UCSD-AML1 (cell line): ENCODE results near the gene FDXACB1.

Source experiments
- DNase-seq: peaks from one replicate; lab custom pipeline; 2025; ENCODE audit not compliant: unreplicated experiment; lab: John Stamatoyannopoulos, UW

FDXACB1 gene, protein sequence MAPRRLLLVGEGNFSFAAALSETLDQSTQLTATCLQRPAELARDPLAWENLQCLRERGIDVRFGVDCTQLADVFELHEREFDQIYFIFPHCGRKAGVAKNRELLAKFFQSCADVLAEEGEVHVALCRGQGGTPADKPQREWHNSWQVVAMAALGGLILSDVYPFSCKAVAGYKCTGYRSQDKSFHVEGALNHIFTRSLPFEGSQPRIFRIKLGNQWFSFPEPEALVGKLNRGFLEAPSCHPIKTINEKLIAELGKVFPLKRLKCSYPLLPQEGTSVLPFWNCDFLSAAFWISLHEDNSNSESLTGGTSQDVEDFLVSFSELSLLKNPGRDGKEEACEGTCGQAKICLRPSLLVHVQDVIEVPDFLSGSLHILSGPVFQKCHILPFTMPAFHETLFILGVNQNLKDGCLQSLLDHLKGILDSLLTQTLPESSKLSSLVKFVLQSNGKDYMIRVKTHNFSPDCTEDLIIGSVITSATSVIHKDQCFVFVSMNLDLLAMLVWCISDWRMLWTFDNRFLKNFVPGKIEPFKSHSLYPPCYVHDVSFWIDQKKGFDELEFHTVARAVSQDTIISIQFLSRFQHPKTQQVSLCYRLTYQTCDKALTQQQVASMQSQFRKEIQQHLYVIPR

DNA sequence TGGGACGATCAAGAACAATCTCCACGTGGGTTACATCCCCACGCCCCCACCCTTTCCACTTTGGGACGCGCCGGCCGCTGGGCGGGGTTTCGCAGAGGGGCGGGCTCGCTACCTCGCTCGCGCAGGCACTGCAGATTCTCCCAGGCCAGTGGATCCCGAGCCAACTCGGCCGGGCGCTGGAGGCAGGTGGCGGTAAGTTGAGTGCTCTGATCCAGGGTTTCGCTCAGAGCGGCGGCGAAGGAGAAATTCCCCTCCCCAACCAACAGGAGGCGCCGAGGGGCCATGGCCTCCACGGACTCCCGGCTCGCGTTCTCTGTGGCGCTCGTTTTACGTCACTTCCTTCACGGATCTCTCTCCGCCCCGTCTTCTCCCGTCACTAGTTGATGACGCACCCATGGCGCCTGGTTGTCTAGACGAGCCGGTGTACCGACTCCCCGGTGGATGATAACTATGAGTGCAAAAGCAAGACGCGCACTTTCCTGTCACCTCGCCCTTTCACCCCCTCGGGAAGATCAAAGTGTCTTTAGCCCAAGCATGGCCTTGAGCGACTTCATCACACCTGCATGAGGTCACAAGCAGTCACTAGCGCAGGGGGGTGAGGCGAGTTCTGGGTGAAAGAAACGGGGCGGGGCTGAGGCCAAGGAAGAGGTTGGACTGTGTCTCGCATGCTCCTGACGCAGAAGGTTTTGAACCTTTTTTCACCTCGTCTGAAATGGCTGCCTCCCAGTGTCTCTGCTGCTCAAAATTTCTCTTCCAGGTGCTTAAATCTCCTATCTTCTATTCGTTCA is at the start of gene FDXACB1, which contains the start of gene CFAP68:
FDXACB1 (minus strand) TSS at position 317 of the 788 bp plus-strand sequence; CDS start at position 284, 33 bp downstream.
CFAP68 (plus strand) TSS at position 693 of the 788 bp plus-strand sequence; CDS start at position 713, 20 bp downstream.
- peak; percentile 96 for DNase-seq

DNA sequence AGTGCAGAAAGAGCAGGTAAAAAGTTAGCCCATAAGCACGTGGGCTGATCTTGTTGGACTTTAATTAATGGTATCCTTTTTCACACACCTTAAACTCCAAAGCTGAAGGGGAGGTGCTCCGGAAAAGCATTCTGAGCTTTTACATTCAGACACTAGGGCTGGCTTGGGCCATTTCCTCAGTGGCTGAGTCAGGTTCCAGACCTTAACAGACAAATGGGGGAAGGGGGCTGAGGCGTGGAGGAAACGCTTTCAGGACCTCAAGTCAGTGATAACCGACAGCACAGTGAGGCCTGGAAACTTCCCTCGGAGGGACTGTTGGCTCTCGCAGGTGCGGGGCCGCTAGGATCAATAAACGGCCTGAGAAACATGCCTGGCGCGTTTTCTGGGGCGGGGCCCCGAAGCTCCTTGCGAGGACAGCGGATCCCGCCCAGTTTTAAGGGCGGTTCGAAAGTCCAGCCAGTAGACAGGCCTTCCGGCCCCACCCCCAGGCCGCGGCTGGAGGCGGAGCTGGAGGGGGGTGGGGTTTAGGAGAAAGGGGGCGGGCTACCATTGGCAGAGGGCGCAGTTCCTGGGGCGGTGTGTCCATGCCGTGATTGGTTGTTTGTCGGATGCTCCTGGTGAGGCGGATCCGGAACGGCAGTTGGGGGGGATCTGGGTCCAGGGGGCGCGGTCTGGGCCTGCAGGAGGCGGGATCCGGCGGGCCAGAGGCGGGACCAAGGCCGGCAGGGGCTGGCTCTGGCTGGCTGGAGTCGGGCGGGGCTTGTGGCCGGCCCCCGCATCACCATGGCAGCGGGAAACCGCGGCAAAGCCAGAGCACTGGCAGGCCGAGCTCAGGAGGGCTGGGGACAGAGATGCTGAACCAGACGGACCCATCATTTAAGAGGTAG is 47.8 kb upstream of the FDXACB1 start:
- DNase-seq = peak; percentile 97

DNA sequence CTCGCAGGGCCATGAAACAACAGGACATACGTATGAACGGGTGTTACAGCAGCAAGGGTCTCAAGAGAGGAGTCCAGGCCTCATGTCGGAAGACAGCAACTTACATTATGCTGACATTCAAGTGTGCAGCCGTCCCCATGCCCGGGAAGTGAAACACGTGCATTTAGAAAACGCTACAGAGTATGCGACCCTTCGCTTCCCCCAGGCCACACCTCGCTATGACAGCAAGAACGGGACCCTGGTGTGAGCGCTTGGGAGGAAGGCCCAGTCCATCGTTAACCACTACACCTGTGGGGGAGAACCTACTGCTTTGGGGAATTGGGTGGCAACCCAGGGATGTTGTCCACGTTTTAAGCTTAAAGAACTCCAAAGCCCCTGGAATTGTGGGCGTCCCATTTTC is 47.0 kb upstream of the FDXACB1 start:
- DNase-seq = no peak

DNA sequence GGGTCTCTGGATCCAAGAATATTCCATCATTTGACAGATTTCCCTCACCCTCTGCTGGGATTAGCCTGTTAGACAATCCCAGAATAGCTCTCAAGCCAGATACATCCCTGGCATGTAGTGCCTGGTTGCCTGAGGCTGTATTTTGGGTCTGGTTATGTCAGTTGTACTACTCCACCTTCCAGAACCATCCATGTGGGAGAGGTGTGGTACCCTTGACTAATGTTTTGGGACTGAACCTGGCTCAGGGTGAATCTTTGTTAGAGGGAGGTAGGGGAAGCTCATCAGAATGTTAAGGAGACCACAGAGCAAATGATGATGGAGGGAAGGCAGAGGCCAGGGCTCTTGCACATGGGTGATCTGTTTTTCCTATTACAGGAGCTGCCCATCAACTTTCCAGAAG is 45.0 kb upstream of the FDXACB1 start:
- DNase-seq = no peak

DNA sequence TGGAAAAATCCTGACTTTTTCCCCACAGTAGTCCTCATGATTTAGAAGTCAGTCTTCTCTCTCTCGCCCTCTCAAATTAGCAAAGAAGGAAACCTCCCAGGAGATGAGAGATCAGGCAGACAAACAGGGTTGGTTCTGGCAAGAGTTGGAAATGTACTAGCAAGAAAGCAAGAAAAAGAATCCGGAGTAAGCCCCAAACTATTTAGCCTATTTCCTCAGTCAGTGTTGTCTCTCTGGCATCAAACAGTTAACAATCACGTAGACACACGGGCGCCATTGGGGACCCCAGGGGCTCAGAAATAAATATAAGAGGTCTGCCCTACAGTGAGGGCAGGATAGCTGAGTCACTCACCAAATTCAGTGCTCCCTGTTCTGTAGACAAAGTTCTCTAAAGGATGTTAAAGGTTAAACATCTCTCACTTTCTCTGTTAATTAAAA is 44.4 kb upstream of the FDXACB1 start:
- DNase-seq = no peak

DNA sequence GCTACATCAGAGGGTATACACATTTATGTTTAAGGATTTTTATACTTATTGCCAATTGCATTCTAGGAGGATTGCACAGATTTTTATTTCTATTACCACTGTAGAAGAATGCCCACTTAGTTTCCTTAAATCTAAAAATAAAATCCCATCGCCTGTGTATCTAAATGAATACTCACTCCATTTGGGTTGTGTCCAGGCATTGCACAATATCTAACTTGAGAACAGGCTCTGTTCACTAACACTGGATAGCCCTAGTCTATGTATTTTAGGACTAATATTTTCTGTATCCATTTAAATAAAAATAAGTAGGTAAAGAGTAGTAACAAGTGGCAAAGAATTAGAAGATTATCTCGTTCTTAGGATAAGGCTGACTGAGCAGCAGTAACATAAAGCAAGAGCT is 43.8 kb upstream of the FDXACB1 start:
- no peak for DNase-seq

DNA sequence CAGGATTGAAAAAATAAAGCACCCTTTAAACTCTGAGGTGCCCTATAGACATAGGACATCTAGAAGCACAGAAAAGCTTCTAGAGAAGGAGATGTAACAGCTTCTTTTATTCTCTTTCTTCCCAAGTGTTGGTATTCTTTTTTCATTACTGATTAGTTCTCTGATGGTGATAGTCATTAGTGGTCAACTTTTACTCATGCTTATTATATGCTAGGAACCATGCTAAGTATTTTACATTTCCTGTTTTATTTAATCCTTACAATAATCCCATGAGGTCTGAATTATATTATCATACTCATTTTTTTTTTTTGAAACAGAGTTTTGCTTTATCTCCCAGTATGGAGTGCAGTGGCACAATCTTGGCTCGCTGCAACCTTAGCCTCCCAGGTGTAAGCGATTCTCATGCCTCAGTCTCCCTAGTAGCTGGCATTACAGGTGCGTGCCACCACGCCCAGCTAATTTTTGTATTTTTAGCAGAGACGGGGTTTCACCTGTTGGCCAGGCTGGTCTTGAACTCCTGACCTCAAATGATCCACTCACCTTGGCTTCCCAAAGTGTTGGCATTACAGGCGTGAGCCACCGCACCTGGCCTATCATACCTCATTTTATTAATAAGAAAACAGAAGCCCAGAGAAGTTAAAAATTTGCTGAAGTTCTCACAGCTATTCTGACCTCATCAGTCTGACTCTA is 42.7 kb upstream of the FDXACB1 start:
- no peak for DNase-seq

DNA sequence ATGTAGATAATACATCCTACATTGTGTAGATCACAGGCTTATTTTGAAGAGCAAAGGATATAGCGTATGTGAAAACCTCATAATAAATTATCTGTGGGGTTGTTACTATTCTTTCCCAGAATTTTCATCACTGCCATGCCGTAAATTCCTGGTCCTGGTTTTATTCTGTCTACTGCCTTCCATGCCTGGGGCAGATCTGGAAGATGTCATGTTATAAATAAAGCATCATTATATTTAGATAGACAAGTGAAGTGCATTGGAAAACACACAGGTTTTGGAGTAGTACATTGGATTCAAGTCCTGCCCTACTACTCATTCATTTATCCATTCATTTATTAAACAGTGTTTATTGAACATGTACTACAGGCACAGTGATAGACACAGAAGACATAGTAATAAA is 41.9 kb upstream of the FDXACB1 start:
- no peak for DNase-seq

DNA sequence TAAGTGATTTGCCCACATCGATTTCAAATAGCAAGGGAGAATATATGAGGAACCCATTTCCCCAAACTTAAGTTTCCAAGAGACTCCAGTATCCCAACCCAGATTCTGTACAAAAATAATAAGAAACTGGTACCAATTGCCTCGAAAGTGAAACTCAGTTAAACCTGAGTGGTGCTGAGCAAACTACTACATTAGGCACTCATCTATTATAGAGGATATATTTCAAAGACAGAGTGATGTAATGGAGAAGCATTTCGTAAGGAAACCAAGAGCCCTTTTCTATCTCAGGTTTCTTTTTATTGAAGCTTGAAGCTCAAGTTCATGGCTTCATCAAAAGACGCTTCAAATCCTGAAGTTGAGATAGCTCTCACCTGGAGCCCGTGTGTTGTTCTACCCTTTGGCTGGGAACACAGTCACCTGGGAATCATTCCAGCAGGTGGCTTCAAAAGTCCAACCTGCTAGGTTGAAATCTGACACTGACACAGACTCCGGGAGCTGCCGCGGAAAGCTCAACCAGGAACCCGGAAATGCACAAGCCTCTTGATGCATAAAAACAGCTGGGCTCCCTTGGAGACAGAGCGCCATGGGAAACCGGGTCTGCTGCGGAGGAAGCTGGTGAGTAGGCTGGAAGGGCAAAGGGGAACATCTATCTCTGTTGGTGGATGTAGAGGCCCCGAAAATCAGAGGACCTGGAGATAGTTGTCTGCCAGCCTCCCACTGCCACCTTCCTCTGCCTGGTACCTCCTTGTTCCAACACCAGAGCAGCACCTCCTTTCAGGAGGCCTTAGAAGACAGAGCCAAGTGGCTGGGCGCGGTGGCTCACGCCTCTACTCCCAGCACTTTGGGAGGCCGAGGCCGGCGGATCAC is 39.7 kb upstream of the FDXACB1 start, which contains the start of gene C11orf52:
C11orf52 (plus strand) TSS at position 524 of the 867 bp plus-strand sequence; CDS start at position 584, 60 bp downstream.
- no peak for DNase-seq

DNA sequence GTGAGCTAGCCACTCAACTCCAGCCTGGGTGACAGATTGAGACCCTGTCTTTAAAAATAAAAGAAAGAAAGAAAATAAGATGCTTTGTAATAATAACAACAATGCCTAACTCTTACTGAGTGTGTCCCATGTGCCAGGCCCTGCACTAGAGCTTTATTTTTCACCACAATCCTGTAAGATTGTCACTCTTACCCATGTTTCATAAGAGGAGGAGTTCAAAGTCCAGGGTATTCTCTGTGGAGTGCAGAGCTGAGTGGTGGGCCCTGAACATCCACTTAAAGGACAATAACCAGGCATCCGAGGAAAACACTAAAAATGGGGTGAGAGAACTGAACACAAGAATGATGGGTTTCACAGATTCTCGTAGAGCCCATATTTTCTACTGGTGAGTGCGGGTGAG is 38.8 kb upstream of the FDXACB1 start:
- no peak for DNase-seq

DNA sequence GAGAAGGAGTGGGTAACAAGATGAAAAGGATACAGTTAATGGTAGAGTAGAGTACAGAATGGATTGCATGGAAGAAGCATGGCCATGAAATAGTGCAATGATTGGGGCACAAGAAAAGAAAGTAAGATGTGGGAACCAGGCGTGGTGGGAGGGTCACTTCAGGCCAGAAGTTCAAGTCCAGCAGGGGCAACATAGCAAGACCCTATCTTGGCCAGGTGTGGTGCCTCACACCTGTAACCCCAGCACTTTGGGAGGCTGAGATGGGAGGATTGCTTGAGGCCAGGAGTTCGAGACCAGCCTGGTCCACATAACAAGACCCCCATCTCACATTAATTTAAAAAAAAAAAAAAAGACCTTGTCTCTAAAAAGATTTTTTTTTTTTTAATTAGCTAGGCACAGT is 38.3 kb upstream of the FDXACB1 start:
- DNase-seq = no peak

DNA sequence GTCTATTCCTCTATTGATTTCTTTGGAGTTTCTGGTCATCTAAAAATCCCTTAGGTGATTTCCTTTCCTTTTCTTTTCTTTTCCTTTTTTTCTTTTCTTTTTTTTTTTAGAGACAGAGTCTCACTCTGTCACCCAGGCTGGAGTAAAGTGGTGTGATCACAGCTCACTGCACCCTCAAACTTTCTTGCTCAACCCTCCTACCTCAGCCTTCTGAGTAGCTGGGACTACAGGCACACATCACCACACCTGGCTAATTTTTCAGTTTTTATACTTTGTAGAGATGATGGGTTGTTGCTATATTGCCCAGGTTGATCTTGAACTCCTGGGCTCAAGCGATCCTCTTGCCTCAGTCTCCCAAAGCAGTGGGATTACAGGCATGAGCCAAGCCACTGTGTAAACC is 37.8 kb upstream of the FDXACB1 start:
- no peak for DNase-seq

DNA sequence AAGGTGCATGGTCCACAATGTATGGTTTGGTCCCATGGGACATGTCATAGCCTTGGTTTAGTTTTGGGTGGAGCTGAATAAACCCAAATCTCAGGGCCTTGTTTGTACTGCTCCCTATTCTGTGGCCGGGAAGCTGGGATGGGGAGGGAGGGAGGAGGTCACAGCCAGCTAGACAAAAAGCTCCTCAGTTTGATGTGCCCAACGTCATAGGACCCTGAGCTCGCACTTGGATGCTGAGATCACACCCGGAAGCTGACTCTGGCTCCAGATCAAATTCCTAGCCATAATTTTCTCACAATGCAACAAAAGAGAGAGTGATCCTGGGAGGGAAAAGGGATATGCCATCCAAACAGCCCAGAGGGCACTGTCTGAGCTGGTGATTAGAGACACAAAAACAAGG is 35.0 kb upstream of the FDXACB1 start:
- DNase-seq = no peak

DNA sequence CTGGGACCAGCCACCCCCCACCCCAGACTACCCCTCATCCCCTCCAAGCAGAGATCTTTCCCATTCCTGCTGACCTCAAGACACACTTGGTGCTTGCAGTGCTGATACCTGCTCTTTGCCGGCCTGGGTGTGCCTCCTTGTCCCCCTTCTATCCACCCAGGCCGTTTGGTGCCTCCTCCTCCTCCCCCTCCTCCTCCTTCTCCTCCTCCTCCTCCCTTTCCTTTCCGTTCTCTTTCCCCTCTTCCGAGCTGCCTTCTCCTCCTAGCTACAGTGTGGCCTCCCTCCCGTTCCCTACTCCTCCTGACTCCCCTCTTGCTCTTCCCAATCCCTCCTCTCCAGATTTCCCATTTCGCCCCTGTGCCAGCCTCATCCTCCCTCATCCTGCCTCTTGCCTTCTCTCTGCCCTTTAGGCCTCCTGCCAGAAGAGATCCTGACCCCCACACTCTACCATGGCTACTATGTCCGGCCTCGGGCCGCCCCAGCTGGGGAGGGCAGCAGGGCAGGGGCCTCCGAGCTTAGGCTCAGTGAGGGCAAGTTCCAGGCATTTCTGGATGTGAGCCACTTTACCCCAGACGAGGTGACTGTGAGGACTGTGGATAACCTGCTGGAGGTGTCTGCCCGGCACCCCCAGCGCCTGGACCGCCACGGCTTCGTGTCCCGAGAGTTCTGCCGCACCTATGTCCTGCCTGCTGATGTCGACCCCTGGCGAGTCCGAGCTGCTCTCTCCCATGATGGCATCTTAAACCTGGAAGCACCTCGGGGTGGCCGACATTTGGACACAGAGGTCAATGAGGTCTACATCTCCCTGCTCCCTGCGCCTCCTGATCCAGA is 34.3 kb upstream of the FDXACB1 start:
- no peak for DNase-seq

DNA sequence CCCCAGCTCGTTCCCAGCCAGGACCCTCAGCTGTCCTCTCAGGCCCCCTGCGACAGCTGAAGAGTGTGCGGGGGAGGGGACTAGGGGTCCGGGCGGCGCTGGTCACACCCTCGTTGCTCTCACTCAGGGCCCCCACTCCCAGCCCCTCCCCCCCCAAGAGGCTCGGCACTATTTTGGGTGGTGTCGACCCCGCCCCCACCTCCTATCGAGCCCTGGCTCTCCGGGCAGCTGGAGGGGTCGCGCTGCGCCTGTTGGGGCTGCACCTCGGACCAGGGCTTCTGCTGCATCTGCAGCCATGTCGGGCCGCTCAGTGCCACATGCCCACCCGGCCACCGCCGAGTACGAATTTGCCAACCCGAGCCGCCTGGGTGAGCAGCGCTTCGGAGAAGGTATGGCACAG is 33.6 kb upstream of the FDXACB1 start, which contains the start of gene HSPB2:
HSPB2 (plus strand) TSS at position 200 of the 400 bp plus-strand sequence; CDS start at position 296, 96 bp downstream.
- DNase-seq = no peak

DNA sequence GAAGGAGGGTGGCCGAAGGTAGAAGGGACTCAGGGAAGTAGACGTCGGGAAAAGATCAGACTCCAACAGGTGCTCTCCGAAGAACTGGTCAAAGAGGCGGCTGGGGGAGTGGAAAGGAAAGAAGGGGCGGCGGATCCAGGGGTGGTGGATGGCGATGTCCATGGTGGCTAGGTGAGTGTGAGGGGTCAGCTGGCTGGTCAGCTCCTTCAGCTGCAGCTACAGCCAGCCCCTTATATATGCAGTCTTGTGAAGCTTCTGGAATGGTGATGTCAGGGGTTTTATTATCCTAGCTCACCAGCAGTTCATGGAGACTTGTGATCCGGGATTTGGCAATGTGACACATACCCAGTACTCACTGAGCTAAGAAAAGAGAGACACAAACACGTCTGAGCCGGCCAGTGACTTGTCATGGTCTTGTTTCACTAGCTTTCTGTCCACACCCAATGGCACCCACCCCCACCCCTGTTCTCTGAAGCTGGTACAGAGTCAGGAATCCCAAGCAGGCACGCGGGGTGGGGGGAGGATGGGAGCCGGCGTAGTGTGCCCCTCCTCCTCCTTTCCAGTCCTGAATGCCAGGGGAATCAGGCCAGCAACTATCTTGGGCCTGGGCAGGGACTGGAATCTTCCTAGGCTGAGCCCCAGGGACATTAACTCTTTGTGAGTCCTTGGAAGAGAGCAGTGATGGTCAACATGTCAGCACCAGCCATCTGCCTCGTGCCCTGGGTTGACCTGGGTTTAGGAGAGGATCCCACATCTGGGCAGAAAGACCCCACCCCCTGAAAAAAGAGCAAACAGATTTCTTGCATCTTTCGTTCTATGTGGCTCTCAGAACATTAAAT is 32.8 kb upstream of the FDXACB1 start, which contains the start of gene CRYAB:
CRYAB (minus strand) TSS at position 208 of the 839 bp plus-strand sequence; CDS start at position 162, 46 bp downstream.
- no peak for DNase-seq
